Astrocyte (in vitro differentiated cells and primary cell): ENCODE data around the gene PI4K2B.
"Not testable (repeated sequence)": the region's sequence is repeated elsewhere in the genome, so short reads cannot be mapped to it uniquely, and the experiment has no call there.

ENCODE experiments used
- EZH2 ChIP-seq: IDR thresholded peaks from 2 replicates; pipeline ENCODE4 v1.6.1; 2012; ENCODE audit warnings: mild to moderate bottlenecking, low read length, inconsistent platforms; ENCODE audit not compliant: insufficient read depth
- TF ChIP-seq, protein P1 (sequence below): IDR thresholded peaks from 2 replicates; pipeline ENCODE4 v1.5.1; 2011; ENCODE audit warnings: low read depth, mild to moderate bottlenecking, inconsistent platforms, low read length, moderate library complexity; ENCODE audit not compliant: insufficient read depth

GRCh38 chr4:25240754-25241210 lies 6.9 kb downstream of the PI4K2B start:
- TF ChIP-seq, protein P1, sequence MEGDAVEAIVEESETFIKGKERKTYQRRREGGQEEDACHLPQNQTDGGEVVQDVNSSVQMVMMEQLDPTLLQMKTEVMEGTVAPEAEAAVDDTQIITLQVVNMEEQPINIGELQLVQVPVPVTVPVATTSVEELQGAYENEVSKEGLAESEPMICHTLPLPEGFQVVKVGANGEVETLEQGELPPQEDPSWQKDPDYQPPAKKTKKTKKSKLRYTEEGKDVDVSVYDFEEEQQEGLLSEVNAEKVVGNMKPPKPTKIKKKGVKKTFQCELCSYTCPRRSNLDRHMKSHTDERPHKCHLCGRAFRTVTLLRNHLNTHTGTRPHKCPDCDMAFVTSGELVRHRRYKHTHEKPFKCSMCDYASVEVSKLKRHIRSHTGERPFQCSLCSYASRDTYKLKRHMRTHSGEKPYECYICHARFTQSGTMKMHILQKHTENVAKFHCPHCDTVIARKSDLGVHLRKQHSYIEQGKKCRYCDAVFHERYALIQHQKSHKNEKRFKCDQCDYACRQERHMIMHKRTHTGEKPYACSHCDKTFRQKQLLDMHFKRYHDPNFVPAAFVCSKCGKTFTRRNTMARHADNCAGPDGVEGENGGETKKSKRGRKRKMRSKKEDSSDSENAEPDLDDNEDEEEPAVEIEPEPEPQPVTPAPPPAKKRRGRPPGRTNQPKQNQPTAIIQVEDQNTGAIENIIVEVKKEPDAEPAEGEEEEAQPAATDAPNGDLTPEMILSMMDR = not testable (repeated sequence)
- TF ChIP-seq EZH2 = not testable (repeated sequence)
